NCI-H524 treated with DMSO at 0.1 percent for 48 hours (cell line): ENCODE data around the gene LTF.
A peak's percentile ranks its signal among the peaks of the same experiment; 100 is the strongest.

ENCODE experiments used
- DNase-seq: peaks from one replicate; lab custom pipeline; 2025; lab: John Stamatoyannopoulos, UW

LTF gene

GRCh38 chr3:46468753-46469600 is 4.3 kb upstream of the LTF start:
- no peak for DNase-seq

GRCh38 chr3:46467562-46467961 is 2.9 kb upstream of the LTF start:
- no peak for DNase-seq

GRCh38 chr3:46466871-46467403 is 2.2 kb upstream of the LTF start:
- DNase-seq, result no peak

- no peak for DNase-seq
These were observed 1.6 kb upstream of the LTF start for GRCh38 chr3:46466273-46466672.

GRCh38 chr3:46465196-46465520 is 453 bp upstream of the LTF start:
- DNase-seq, result no peak

- no peak for DNase-seq
These were observed 850 bp downstream of the LTF start for GRCh38 chr3:46463868-46464241.

GRCh38 chr3:46463120-46463867 is 1.4 kb downstream of the LTF start:
- DNase-seq, result no peak

GRCh38 chr3:46462511-46462910 is 2.2 kb downstream of the LTF start:
- DNase-seq, result no peak

GRCh38 chr3:46462111-46462510 is 2.6 kb downstream of the LTF start:
- DNase-seq, result no peak

- DNase-seq, result no peak
These were observed 4.7 kb downstream of the LTF start for GRCh38 chr3:46460051-46460450.

- no peak for DNase-seq
These were observed 8.6 kb downstream of the LTF start for GRCh38 chr3:46456118-46456517.

- DNase-seq, result no peak
These were observed 9.2 kb downstream of the LTF start for GRCh38 chr3:46455231-46456115.

- DNase-seq, result no peak
These were observed 10.1 kb downstream of the LTF start for GRCh38 chr3:46454606-46455005.

GRCh38 chr3:46454209-46454595 is 10.5 kb downstream of the LTF start:
- DNase-seq, result no peak

GRCh38 chr3:46453526-46454208 is 11.0 kb downstream of the LTF start:
- no peak for DNase-seq

- no peak for DNase-seq
These were observed 14.8 kb downstream of the LTF start for GRCh38 chr3:46449755-46450552.

GRCh38 chr3:46448721-46449120 is 16.0 kb downstream of the LTF start:
- no peak for DNase-seq

GRCh38 chr3:46447228-46447985 is 17.3 kb downstream of the LTF start:
- DNase-seq, result peak; percentile 84

- no peak for DNase-seq
These were observed 21.9 kb downstream of the LTF start for GRCh38 chr3:46442576-46443530.
